Breast epithelium (tissue), 4 donors: ENCODE data around the gene INSM1. TPM values are rescaled to one million over a fixed set of nuclear protein-coding genes. Genes with fewer than 3 reads are reported as not detected.

Source experiments
- DNase-seq, 2 donors: peaks; one replicate each; pipeline ENCODE4 v3.0.0-alpha.2; 2019; ENCODE audit warnings: low spot score in 2 of 2
- H3K27ac ChIP-seq, 2 donors: fragments of 200-600 bp; sonication (generic) in 1 of 2; one replicate each; pipeline ENCODE4 v1.5.1; 2016 to 2019; ENCODE audit warnings: mild to moderate bottlenecking in 1 of 2
- H3K27me3 ChIP-seq, 2 donors: fragments of 200-600 bp; sonication (generic) in 1 of 2; one replicate each; pipeline versions ENCODE4 v1.5.1 to v1.6.0; 2017 to 2019; ENCODE audit warnings: control low read depth in 1 of 2, mild to moderate bottlenecking in 1 of 2
- H3K36me3 ChIP-seq: fragments of 200-600 bp; one replicate; pipeline ENCODE4 v1.5.1; 2019
- H3K4me1 ChIP-seq, 2 donors: fragments of 200-600 bp; sonication (generic); one replicate each; pipeline ENCODE4 v1.5.1; 2016 to 2019; ENCODE audit warnings: control low read depth in 1 of 2
- H3K4me3 ChIP-seq, 3 donors: fragments of 200-600 bp; sonication (generic); 1 replicate in 2 of 3; 2 replicates in 1 of 3; pipeline ENCODE4 v1.5.1; 2016 to 2019; ENCODE audit warnings: mild to moderate bottlenecking in 3 of 3, moderate library complexity in 2 of 3
- H3K9me3 ChIP-seq, 2 donors: fragments of 200-600 bp; sonication (generic) in 1 of 2; one replicate each; pipeline ENCODE4 v1.5.1; 2016 to 2019; ENCODE audit warnings: control low read depth in 1 of 2
- CTCF ChIP-seq, 3 donors: fragments of 450-650 bp; IDR thresholded peaks; one replicate each; pipeline ENCODE4 v1.5.1; 2016 to 2017; ENCODE audit warnings: antibody characterized with exemption in 3 of 3, mild to moderate bottlenecking in 3 of 3, moderate library complexity in 3 of 3
- POLR2A ChIP-seq: fragments of 450-650 bp; IDR thresholded peaks from one replicate; pipeline ENCODE4 v1.6.1; 2016; ENCODE audit warnings: antibody characterized with exemption, mild to moderate bottlenecking, moderate library complexity
- POLR2AphosphoS5 ChIP-seq, 3 donors: sonication (generic); formaldehyde crosslinking; IDR thresholded peaks; one replicate each; pipeline ENCODE4 v1.6.1; 2017; ENCODE audit warnings: antibody characterized with exemption in 3 of 3
- intact Hi-C: fragments of 100-400 bp; cut with DNase I; formaldehyde crosslinking; loops from one replicate; pipeline ENCODE4 v1.15.1; 2023; ENCODE audit warnings: low total_unique reads
- total RNA-seq, 3 donors: library from RNA; depleted of rRNA; stranded (reverse); fragments of >200 nt; gene quantifications; one replicate each; pipeline ENCODE4 v1.1.0, GENCODE V29; 2016

The INSM1 gene
- total RNA-seq, 3 donors from 2014 or later: 0.48 TPM; not detected in 2

DNA sequence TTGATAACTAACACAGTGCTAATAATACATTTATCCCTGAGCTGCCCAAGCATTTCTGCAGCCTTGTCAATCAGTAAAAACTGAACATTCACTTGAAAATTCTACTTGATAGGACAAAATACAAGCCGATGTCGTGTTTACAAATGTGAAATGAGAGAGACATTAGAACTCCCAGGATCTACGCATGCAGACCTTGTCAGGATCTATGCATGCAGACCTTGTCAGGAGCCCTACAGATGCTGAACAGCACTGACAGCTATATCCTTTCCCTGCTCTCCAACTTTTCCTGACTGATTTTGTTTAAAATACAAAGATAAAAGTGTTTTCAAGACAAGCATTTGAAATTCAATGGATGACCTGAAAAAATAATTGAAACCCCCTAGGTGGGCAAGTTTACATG, 28.9 kb downstream of the INSM1 start:
- H3K9me3 ChIP-seq: no peaks in the 10 kb centered on the region
- no peak for DNase-seq
- intact Hi-C loops: no loop called here
- no peaks in the 10 kb centered on the region for H3K4me1 ChIP-seq
- H3K4me3 ChIP-seq: no peak overlapping the region
- no peaks in the 10 kb centered on the region for H3K36me3 ChIP-seq
- H3K27me3 ChIP-seq: no peaks in the 10 kb centered on the region
- no peak overlapping the region for H3K27ac ChIP-seq
- TF ChIP-seq POLR2A (no peak), CTCF (IDR thresholded peaks at IDR 0.05) (no peak), POLR2AphosphoS5 (IDR thresholded peaks at IDR 0.05) (no peak)

GRCh38 chr20:20398123-20398522, 30.2 kb downstream of the INSM1 start:
- Histone ChIP-seq H3K36me3 (no peaks in the 10 kb centered on the region), H3K27ac (no peak overlapping the region), H3K27me3 (no peaks in the 10 kb centered on the region), H3K4me1 (no peaks in the 10 kb centered on the region), H3K4me3 (no peak overlapping the region), H3K9me3 (no peaks in the 10 kb centered on the region)
- no peak for DNase-seq
- intact Hi-C loops: no loop called here
- TF ChIP-seq CTCF (IDR thresholded peaks at IDR 0.05) (no peak), POLR2A (no peak), POLR2AphosphoS5 (IDR thresholded peaks at IDR 0.05) (no peak)

DNA sequence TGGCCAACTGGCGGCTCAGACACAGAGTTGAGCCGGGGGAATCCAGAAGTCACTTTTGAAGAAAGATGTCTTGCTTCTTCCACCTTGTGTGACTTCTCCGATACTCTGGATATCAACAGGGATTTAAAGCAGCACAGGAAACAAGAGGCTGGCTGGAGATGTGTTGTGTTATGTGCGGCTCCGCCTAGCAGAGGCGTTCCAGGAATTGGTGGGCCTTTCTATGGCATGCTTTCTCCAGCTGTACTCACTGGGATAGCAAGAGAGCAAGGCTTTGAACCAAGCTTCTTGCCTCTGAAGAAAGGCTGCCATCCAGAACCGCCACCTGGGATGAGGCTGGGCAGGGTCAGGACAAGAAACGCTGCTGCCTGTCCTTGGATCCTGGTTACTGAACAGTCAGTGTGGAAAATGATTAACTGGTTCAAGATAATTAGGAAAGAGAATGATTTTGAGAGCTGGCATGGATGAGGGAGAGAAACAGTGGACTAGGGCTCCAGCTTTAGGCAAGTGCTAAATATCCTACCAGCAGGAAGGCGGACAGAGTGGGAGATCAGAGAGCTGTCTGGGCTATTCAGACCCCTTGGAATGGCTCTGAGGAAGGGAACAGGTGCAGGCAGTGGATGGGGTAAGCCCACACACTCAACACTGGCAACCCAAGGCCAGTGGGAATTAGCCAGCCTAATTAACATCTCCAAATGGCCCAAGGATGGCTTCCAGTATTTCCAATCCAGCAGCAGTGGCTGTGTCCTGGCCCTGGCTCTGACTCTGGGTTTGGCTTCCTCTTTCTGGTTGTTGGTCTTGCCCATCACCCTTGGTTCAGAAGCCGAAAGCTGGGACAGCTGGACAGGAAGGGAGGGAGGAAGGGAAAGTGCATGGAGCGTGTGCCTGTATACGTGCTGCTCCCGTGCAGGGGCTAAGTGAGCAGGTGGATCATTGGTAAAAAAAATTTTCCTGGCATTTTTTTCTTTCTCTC, 31.9 kb downstream of the INSM1 start:
- H3K4me1 ChIP-seq: no peaks in the 10 kb centered on the region
- H3K9me3 ChIP-seq: no peaks in the 10 kb centered on the region
- intact Hi-C loops: no loop called here
- H3K27me3 ChIP-seq: no peaks in the 10 kb centered on the region
- no peak overlapping the region for H3K27ac ChIP-seq
- H3K36me3 ChIP-seq: peaks cover 5% of the 10 kb centered on the region
- DNase-seq: no peak
- no peak for TF ChIP-seq POLR2AphosphoS5 (IDR thresholded peaks at IDR 0.05)
- no peak for TF ChIP-seq POLR2A
- TF ChIP-seq CTCF (IDR thresholded peaks at IDR 0.05): no peak
- no peak overlapping the region for H3K4me3 ChIP-seq

DNA sequence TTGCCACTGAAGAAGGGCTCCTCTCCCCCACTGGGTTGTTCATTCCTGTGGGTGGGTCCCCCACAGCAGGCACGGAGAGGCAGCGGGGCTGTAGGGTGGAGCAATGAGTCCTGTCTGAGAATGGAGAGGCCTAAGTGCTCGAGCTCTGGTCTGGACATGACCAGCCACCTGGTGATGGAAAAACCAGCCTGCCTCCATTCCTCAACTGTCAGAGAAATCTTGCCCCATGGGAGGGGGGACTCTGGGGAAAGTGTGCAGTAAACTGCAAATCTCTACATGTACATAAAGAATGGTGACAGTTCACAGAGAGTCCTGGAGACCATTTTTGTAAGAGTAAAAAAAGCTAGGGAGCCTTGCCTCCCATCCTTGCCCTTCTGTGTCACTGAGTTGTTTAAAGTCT, 34.1 kb downstream of the INSM1 start:
- no peaks in the 10 kb centered on the region for H3K9me3 ChIP-seq
- H3K27ac ChIP-seq: no peak overlapping the region
- no peaks in the 10 kb centered on the region for H3K27me3 ChIP-seq
- TF ChIP-seq POLR2AphosphoS5 (IDR thresholded peaks at IDR 0.05) (no peak), CTCF (IDR thresholded peaks at IDR 0.05) (no peak), POLR2A (no peak)
- peaks cover 5% of the 10 kb centered on the region for H3K36me3 ChIP-seq
- no peak overlapping the region for H3K4me3 ChIP-seq
- intact Hi-C loops: no loop called here
- DNase-seq: no peak
- H3K4me1 ChIP-seq: no peaks in the 10 kb centered on the region

DNA sequence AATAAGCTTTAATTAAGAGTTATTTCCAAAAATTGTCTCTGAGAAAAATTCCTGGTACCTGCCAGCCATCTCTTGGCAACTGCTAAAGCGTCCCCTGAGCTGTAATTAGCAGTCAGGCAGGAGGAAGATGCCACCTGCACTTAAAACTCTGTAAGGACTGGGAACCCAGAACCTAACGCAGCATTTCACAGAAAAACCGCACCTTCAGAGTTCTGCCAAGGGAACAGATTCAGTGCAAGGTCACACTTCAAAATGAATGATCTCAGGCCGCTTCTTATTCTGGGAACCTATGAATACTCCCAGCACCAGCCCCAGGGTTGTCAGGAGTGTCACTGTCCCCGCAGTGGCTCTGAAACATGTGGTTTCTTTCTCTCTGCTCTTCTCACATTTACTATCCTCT, 36.7 kb downstream of the INSM1 start:
- H3K9me3 ChIP-seq: no peaks in the 10 kb centered on the region
- no peak for DNase-seq

More for the DNA sequence above, 36.7 kb downstream of the INSM1 start:
- no peak overlapping the region for H3K4me3 ChIP-seq
- H3K36me3 ChIP-seq: peaks cover 5% of the 10 kb centered on the region
- H3K27ac ChIP-seq: no peak overlapping the region
- intact Hi-C loops: no loop called here
- no peaks in the 10 kb centered on the region for H3K27me3 ChIP-seq
- no peaks in the 10 kb centered on the region for H3K4me1 ChIP-seq
- TF ChIP-seq POLR2A (no peak), CTCF (IDR thresholded peaks at IDR 0.05) (no peak), POLR2AphosphoS5 (IDR thresholded peaks at IDR 0.05) (no peak)
